Posterior vena cava (tissue), 2 donors: Measurements from ENCODE around the gene ERF. TPM values are rescaled to one million over a fixed set of nuclear protein-coding genes. Genes with fewer than 3 reads are reported as not detected.
A peak's percentile ranks its signal among the peaks of the same experiment; 100 is the strongest.

Experiments
- DNase-seq: peaks from one replicate; pipeline ENCODE4 v3.0.0-alpha.2; 2020; ENCODE audit warnings: low spot score
- intact Hi-C, 2 donors: fragments of 100-400 bp; cut with DNase I; formaldehyde crosslinking; loops; one replicate each; pipeline versions ENCODE4 v1.14.1 to v1.14.2; 2022 to 2023
- total RNA-seq, 2 donors: library from RNA; stranded (reverse); fragmentation: NEBNext Ultra II Directional; extraction: Animal tissue kit (Norgen Biotek cat#: 25700); gene quantifications; one replicate each; pipeline ENCODE4 v1.2.1, GENCODE V29; 2021
- donor health status: DM: yes; HTN: yes; CAD: no.
- donor health status: DM: yes; HTN: yes; CAD: no.

Gene ERF
- total RNA-seq, 2 donors from 2014 or later: 47.9 to 54.5 TPM

DNA sequence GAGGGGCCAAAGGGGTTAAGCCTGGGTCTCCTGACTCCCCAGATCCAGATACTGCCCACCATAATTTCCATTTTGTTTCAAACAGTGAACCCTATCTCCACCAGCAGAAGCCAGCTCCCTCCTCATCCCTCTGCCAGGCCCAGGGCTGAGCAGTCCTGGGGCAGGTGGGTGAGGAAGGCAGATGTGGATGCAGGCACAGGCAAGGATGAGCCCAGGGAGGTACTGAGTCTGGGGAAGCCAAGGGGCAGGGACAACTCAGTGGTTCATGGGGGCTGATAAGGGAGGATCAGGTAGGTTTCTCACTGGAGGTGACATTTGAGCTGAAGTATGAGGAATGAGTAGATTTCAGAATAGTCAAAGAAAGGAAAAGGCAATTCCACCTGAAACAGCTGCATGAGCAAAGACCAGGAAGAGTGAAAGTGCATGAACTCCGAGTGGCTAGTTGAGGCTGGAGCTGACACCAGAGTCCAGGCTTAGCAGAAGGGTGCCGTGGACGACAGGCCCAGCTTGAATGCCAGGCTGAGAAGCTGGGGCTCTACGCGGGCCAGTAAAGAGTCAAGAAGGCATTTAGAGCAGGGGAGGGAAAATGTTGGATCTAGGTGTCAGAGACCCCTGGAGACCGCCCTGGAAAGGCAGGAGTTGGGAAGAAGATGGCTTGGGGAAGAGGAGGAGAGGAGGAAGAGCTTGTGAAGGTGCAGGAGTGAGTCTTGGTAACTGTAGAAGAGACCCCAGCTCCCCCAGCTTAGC, 24.4 kb upstream of the ERF start:
- no peak for DNase-seq

GRCh38 chr19:42278452-42279154, 23.7 kb upstream of the ERF start:
- DNase-seq: no peak
- intact Hi-C loops: no loop called here

More for the DNA sequence above, 24.4 kb upstream of the ERF start:
- intact Hi-C loops: no loop called here

GRCh38 chr19:42277821-42278451, 23.0 kb upstream of the ERF start:
- intact Hi-C loops: no loop called here
- DNase-seq: no peak

DNA sequence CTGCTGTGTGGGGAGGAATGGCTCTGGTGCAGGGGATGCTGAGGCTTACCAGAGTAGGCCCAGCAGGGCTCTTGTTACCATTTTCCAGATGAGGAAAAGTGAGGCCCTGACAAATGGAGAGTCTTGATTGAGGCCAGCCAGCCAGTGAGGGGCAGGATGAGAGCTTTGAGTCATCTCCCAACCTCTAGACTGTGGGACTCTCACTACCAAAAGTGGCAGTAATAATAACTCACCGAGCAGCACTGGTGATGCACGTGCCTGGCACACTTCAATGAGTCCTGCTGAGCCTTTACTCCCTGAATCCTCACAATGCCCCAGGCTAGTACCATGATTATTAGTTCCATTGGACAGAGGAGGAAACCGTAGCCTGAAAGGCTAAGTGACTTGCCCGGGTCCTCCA, 21.9 kb upstream of the ERF start:
- intact Hi-C loops: no loop called here
- DNase-seq: no peak

DNA sequence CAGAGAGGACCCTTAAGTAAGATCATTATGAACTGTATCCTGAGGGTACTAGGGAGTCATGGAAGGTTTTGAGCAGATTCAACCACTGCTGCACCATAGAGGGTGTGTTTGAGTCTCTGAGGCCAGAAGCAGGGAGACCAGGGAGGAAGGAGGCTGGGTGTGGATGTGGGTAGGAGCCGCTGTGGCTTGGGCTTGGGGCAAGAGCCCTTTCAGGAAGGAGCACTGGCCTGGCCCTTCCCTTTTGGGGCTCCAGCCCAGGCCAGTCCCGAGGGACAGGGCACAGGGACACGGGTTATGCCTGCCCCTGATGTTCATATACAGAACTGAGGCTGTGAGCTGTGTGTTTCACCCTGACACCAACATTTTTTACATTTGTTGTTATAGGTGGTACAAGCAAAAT, 21.4 kb upstream of the ERF start:
- DNase-seq: no peak
- intact Hi-C loops: no loop called here

DNA sequence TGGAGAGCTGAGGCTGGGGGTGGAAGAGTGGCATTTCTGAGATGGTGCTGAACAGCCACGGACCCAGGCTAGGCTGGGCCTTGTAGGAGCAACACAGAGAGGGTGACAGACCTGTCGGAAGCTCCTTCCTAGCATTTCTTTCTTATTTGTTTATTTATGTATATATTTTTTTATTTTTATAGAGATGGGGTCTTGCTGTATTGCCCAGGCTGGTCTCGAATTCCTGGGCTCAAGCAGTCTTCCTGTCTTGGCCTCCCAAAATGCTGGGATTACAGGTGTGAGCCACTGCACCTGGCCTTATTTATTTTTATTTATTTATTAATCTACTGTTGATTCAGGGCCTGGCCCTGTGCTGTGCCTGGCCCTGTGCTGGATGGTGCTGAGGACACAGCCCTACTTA, 20.6 kb upstream of the ERF start:
- DNase-seq: no peak
- intact Hi-C loops: no loop called here

- intact Hi-C loops: no loop called here
These were observed 20.2 kb upstream of the ERF start for GRCh38 chr19:42275103-42275502.

GRCh38 chr19:42274065-42274682, 19.2 kb upstream of the ERF start:
- DNase-seq: no peak

More at GRCh38 chr19:42275103-42275502, 20.2 kb upstream of the ERF start:
- no peak for DNase-seq

GRCh38 chr19:42273407-42274064, 18.6 kb upstream of the ERF start:
- no peak for DNase-seq
- intact Hi-C loops: no loop called here

More at GRCh38 chr19:42274065-42274682, 19.2 kb upstream of the ERF start:
- intact Hi-C loops: no loop called here

GRCh38 chr19:42272989-42273406, 18.1 kb upstream of the ERF start:
- intact Hi-C loops: no loop called here
- no peak for DNase-seq

DNA sequence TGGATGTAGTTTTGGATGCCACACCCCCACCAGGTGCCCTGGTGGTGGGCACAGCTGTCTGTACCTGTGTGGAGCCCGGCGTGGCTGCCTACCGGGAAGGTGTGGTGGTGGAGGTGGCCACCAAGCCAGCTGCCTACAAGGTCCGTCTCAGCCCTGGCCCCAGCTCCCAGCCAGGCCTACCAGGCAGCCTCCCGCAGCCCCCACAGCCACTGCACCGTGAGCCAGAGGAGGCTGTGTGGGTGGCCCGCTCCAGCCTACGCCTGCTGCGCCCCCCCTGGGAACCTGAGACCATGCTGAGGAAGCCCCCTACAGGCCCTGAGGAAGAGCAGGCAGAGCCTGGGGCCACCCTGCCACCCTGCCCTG, 17.6 kb upstream of the ERF start:
- intact Hi-C loops: no loop called here

DNA sequence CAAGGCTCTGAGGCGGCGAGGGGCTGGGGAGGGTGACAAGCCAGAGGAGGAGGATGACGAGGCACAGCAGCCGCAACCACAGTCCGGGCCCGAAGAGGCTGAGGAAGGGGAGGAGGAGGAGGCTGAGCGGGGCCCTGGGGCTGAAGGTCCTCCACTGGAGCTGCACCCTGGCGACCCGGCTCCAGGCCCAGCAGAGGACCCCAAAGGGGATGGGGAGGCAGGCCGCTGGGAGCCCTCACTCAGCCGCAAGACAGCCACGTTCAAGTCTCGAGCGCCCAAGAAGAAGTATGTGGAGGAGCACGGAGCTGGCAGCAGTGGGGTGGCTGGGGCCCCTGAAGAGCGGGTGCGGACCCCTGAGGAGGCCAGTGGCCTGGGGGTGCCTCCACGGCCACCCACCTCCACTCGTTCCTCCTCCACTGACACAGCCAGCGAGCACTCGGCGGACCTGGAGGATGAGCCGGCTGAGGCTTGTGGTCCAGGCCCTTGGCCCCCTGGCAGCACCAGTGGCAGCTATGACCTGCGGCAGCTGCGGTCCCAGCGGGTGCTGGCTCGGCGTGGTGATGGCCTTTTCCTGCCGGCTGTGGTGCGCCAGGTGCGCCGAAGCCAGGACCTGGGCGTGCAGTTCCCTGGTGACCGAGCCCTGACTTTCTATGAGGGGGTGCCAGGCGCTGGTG, 17.1 kb upstream of the ERF start:
- no peak for DNase-seq
- intact Hi-C loops: no loop called here

More for the DNA sequence above, 17.6 kb upstream of the ERF start:
- no peak for DNase-seq

DNA sequence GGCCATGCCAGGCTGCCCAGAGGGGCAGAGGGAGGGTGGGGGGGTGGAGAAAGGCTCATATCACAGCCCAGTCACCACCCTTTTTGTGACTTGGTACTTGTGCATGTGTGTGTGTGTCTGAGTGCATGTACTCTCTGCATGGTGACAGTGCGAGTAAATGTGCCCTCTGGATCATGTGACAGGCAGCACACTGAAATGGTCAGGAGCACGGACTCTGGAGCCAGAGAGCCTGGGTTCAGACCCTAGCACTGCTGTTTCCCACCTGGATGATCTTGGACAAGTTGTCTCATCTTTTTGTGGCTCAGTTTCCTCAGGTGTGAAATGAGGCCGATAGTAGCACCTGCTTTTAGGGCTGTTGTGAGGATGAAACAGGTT, 16.1 kb upstream of the ERF start:
- intact Hi-C loops: no loop called here
- DNase-seq: no peak

DNA sequence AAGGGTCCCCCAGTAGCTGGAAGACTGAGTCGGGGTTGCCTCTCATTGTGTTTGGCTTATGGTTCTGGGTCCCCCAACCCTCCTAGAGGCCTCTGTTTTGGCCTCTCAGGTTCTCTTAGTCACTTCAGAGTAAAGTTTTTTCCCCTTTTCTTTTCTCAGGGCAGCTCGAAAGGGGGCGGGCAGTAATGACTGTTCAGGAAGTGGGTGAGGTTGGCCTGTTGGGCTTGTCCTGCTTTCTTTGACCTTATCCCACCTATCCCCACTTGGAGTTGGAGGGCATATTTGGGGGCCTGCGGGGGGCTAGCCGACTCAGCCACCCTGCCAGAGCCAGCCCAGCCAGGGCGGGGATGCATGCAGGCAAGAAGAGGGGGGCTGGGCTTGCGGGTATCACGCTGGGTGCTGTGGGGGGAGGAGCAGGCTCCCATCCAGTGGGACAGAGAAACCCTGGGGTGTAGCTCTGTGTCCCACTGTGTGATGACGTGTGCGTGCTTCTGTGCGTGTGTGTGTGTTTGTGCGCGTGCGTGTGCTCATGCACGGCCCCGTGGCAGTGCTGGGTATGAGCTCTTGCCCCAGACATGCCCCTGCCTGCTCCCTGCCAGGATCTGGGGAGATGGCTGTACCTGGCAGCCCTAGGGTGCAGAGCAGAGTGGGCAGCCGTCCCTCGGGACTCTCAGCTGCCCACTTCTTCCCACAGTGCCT, 15.6 kb upstream of the ERF start:
- peak; percentile 89 for DNase-seq
- intact Hi-C loops: no loop called here

GRCh38 chr19:42269478-42270345, 14.8 kb upstream of the ERF start:
- peak; percentile 79 for DNase-seq
- intact Hi-C loops: no loop called here

DNA sequence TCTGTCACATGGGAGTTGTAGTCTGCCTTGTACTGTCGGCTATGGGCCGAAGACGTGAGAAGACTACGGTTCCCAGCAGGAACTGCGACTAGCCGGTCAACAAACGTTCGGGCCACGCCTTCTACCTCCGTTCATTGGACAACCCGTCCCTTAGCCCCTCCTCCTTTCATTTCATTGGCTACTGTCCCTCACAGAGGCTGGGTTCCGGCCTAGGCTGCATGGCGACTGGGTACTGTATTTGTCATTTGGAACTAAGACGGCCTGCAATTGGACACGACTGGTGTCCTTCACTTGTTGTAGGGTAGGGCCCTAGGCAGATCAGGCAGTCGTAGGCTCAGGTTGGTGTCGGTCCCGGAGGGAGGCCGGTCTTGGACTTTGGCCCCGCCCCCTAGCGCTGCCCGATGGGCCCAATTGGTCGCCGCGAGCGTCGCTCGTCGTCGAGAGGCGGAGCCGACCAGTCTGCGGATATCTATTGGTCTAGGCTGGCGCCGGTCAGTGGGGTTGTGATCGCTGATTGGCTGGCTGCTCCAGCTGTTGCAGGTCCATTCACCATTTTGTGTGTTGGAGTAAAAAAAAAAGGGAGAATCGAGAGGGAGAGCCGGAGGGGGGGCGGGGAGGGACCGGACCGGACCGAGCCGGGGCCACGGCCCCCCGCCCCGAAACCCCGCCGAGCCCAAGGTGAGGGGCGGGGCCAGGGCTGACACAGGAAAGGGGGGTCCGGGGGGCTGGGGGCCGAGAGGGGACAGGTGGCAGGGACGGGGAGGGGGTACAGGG, 14.0 kb upstream of the ERF start, which contains the start of gene CIC:
Gene CIC, plus strand, starts transcription at position 549 of the 774 bp plus-strand sequence. CDS start 2,532 bp downstream, outside the sequence.
- DNase-seq: peak; percentile 100
- intact Hi-C loops: no loop called here
